GM18868 (cell line): ENCODE results near the gene CHMP3.
"Not testable (repeated sequence)": the region's sequence is repeated elsewhere in the genome, so short reads cannot be mapped to it uniquely, and the experiment has no call there.

Source experiments
- ATAC-seq: cut with Tn5 transposase; IDR thresholded peaks from one replicate; pipeline ENCODE4 v1.9.1; 2021; ENCODE audit warnings: mild to moderate bottlenecking, moderate library complexity; ENCODE audit not compliant: unreplicated experiment

CHMP3 gene

GRCh38 chr2:86549963-86550725 is 13.1 kb downstream of the CHMP3 start:
- ATAC-seq: not testable (repeated sequence)

- not testable (repeated sequence) for ATAC-seq
Measured at GRCh38 chr2:86549440-86549839, 13.8 kb downstream of the CHMP3 start.

GRCh38 chr2:86548913-86549396 is 14.3 kb downstream of the CHMP3 start:
- ATAC-seq: not testable (repeated sequence)

GRCh38 chr2:86548165-86548912 is 14.9 kb downstream of the CHMP3 start:
- not testable (repeated sequence) for ATAC-seq

GRCh38 chr2:86545296-86545924 is 17.8 kb downstream of the CHMP3 start:
- ATAC-seq: not testable (repeated sequence)

GRCh38 chr2:86544278-86545099 is 18.8 kb downstream of the CHMP3 start:
- ATAC-seq: not testable (repeated sequence)

GRCh38 chr2:86543793-86544192 is 19.4 kb downstream of the CHMP3 start:
- no peak for ATAC-seq

- no peak for ATAC-seq
Measured at GRCh38 chr2:86543335-86543734, 19.9 kb downstream of the CHMP3 start.

GRCh38 chr2:86542814-86543213 is 20.4 kb downstream of the CHMP3 start:
- no peak for ATAC-seq

- no peak for ATAC-seq
Measured at GRCh38 chr2:86541334-86541733, 21.9 kb downstream of the CHMP3 start.

GRCh38 chr2:86533589-86533988 is 29.7 kb downstream of the CHMP3 start:
- ATAC-seq: no peak

- no peak for ATAC-seq
Measured at GRCh38 chr2:86525421-86526340, 37.6 kb downstream of the CHMP3 start.

GRCh38 chr2:86523491-86523890 is 39.8 kb downstream of the CHMP3 start:
- ATAC-seq: no peak

GRCh38 chr2:86522711-86523110 is 40.5 kb downstream of the CHMP3 start:
- ATAC-seq: no peak

- no peak for ATAC-seq
Measured at GRCh38 chr2:86521922-86522321, 41.3 kb downstream of the CHMP3 start.

- ATAC-seq: no peak
Measured at GRCh38 chr2:86520153-86520552, 43.1 kb downstream of the CHMP3 start.

GRCh38 chr2:86519349-86519748 is 43.9 kb downstream of the CHMP3 start:
- no peak for ATAC-seq

- ATAC-seq: no peak
Measured at GRCh38 chr2:86518481-86518880, 44.8 kb downstream of the CHMP3 start.

- ATAC-seq: no peak
Measured at GRCh38 chr2:86513948-86514660, 49.1 kb downstream of the CHMP3 start.
